ENCODE measurements around the gene TSPAN14. TPM values are rescaled to one million over a fixed set of nuclear protein-coding genes. Genes with fewer than 3 reads are reported as not detected.
A peak's percentile ranks its signal among the peaks of the same experiment; 100 is the strongest.

TSPAN14 gene
- total and polyA plus RNA-seq, 2 donors (not counting 1 experiment from before 2014, with no cell fraction given), result 12.1 to 50.0 TPM

- no peak overlapping the region for H3K27ac ChIP-seq (ENCODE audit: insufficient read depth, low read length)
- peaks cover 6% of the 10 kb centered on the region for H3K4me1 ChIP-seq (ENCODE audit: control insufficient read depth, extremely low read depth, insufficient read depth, low read length)
- H3K9me3 ChIP-seq (ENCODE audit: control insufficient read depth, insufficient read depth, low read depth, low read length), result no peaks in the 10 kb centered on the region
- no peaks in the 10 kb centered on the region for H4K20me1 ChIP-seq (ENCODE audit: control insufficient read depth, extremely low read depth, insufficient read depth, low read length)
- H2AFZ ChIP-seq (ENCODE audit: low read length), result no peak overlapping the region
- H3K36me3 ChIP-seq (ENCODE audit: control insufficient read depth, insufficient read depth, low read length), result no peaks in the 10 kb centered on the region
- DNase-seq (ENCODE audit: low read depth in 2 of 2), result no peak
- no peak overlapping the region for H3K4me2 ChIP-seq (ENCODE audit: extremely low read depth, insufficient read depth, low read length)
- H3K9ac ChIP-seq (ENCODE audit: insufficient read depth, low read length), result no peak overlapping the region
- H3K4me3 ChIP-seq (replicated peaks in 1 of 4; ENCODE audit: control extremely low read depth in 1 of 4, insufficient read depth in 1 of 4, low read depth in 3 of 4, low read length in 4 of 4), result no peak overlapping the region
- TF ChIP-seq, protein P1, sequence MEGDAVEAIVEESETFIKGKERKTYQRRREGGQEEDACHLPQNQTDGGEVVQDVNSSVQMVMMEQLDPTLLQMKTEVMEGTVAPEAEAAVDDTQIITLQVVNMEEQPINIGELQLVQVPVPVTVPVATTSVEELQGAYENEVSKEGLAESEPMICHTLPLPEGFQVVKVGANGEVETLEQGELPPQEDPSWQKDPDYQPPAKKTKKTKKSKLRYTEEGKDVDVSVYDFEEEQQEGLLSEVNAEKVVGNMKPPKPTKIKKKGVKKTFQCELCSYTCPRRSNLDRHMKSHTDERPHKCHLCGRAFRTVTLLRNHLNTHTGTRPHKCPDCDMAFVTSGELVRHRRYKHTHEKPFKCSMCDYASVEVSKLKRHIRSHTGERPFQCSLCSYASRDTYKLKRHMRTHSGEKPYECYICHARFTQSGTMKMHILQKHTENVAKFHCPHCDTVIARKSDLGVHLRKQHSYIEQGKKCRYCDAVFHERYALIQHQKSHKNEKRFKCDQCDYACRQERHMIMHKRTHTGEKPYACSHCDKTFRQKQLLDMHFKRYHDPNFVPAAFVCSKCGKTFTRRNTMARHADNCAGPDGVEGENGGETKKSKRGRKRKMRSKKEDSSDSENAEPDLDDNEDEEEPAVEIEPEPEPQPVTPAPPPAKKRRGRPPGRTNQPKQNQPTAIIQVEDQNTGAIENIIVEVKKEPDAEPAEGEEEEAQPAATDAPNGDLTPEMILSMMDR (conservative IDR thresholded peaks at IDR 0.05 in 1 of 2, IDR thresholded peaks at IDR 0.05 in 1 of 2; ENCODE audit: low read depth in 1 of 2, low read length in 2 of 2), result no peak
- no peak for TF ChIP-seq EZH2 (IDR thresholded peaks at IDR 0.05; ENCODE audit: low read length, missing control alignments)
- peaks cover 2% of the 10 kb centered on the region for H3K27me3 ChIP-seq (ENCODE audit: control insufficient read depth, insufficient read depth, low read length)
- peaks cover 26% of the 10 kb centered on the region for H3K79me2 ChIP-seq (ENCODE audit: control insufficient read depth, insufficient read depth, low read length)
These were observed 1.5 kb upstream of the TSPAN14 start for GRCh38 chr10:80452640-80453039.

DNA sequence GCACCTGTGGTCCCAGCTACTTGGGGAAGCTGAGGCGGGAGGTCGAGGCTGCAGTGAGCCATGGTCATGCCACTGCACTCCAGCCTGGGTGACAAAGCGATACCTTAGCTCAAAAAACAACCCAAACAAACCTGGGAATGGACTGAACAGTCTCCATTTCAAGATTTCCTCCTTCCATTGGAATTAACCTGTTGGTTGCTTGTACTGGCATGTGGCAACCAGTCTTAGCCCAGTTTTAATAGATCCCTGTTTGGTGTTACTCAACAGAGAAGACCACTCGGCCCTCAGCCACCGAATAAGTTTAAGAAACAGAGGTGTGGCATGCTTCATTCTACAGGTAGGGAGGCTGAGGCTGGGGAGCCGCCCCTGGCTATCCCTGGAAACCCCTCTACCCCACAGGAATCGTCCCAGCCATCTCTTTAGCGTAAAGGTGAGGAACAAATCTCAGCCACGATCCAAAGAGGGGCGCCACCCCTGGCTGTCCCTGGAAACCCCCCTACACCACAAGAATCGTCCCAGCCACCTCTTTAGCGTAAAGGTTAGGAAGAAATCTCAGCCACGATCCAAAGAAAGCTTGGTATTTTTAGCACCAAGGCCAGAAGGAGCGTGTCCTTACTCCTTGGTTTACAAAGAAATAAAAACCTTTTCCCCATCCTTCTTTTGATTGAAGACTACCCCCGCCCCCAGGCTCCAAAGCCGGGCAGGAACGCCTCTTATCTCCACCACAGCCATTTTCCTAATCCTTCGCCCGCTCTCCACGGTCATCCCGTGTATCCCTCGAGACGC is 861 bp upstream of the TSPAN14 start:
- H3K79me2 ChIP-seq (ENCODE audit: control insufficient read depth, insufficient read depth, low read length), result peaks cover 32% of the 10 kb centered on the region
- TF ChIP-seq, protein P1 (conservative IDR thresholded peaks at IDR 0.05 in 1 of 2, IDR thresholded peaks at IDR 0.05 in 1 of 2; ENCODE audit: low read depth in 1 of 2, low read length in 2 of 2), result no peak
- no peak for TF ChIP-seq EZH2 (IDR thresholded peaks at IDR 0.05; ENCODE audit: low read length, missing control alignments)
- no peaks in the 10 kb centered on the region for H3K9me3 ChIP-seq (ENCODE audit: control insufficient read depth, insufficient read depth, low read depth, low read length)
- H3K4me1 ChIP-seq (ENCODE audit: control insufficient read depth, extremely low read depth, insufficient read depth, low read length), result peaks cover 6% of the 10 kb centered on the region
- no peaks in the 10 kb centered on the region for H3K36me3 ChIP-seq (ENCODE audit: control insufficient read depth, insufficient read depth, low read length)
- no peak overlapping the region for H3K27ac ChIP-seq (ENCODE audit: insufficient read depth, low read length)
- H3K4me2 ChIP-seq (ENCODE audit: extremely low read depth, insufficient read depth, low read length), result no peak overlapping the region
- no peaks in the 10 kb centered on the region for H4K20me1 ChIP-seq (ENCODE audit: control insufficient read depth, extremely low read depth, insufficient read depth, low read length)
- H2AFZ ChIP-seq (ENCODE audit: low read length), result no peak overlapping the region
- H3K9ac ChIP-seq (ENCODE audit: insufficient read depth, low read length), result no peak overlapping the region
- peaks cover 2% of the 10 kb centered on the region for H3K27me3 ChIP-seq (ENCODE audit: control insufficient read depth, insufficient read depth, low read length)
- peak overlapping the region in 2 of 4 experiments; percentile 46 to 52 for H3K4me3 ChIP-seq (replicated peaks in 1 of 4; ENCODE audit: control extremely low read depth in 1 of 4, insufficient read depth in 1 of 4, low read depth in 3 of 4, low read length in 4 of 4)
- no peak for DNase-seq (ENCODE audit: low read depth in 2 of 2)

- H3K4me2 ChIP-seq (ENCODE audit: extremely low read depth, insufficient read depth, low read length), result peak overlapping the region; percentile 83
- H3K4me1 ChIP-seq (ENCODE audit: control insufficient read depth, extremely low read depth, insufficient read depth, low read length), result peaks cover 13% of the 10 kb centered on the region
- H3K79me2 ChIP-seq (ENCODE audit: control insufficient read depth, insufficient read depth, low read length), result peaks cover 48% of the 10 kb centered on the region
- peak overlapping the region; percentile 64 for H3K27ac ChIP-seq (ENCODE audit: insufficient read depth, low read length)
- H3K4me3 ChIP-seq (replicated peaks in 1 of 4; ENCODE audit: control extremely low read depth in 1 of 4, insufficient read depth in 1 of 4, low read depth in 3 of 4, low read length in 4 of 4), result peak overlapping the region; percentile 65 to 82 (median 72)
- H3K36me3 ChIP-seq (ENCODE audit: control insufficient read depth, insufficient read depth, low read length), result no peaks in the 10 kb centered on the region
- peak overlapping the region; percentile 86 for H3K9ac ChIP-seq (ENCODE audit: insufficient read depth, low read length)
- peak; percentile 35 to 42 for DNase-seq (ENCODE audit: low read depth in 2 of 2)
- H3K9me3 ChIP-seq (ENCODE audit: control insufficient read depth, insufficient read depth, low read depth, low read length), result no peaks in the 10 kb centered on the region
- H4K20me1 ChIP-seq (ENCODE audit: control insufficient read depth, extremely low read depth, insufficient read depth, low read length), result no peaks in the 10 kb centered on the region
- peaks cover 2% of the 10 kb centered on the region for H3K27me3 ChIP-seq (ENCODE audit: control insufficient read depth, insufficient read depth, low read length)
- TF ChIP-seq EZH2 (IDR thresholded peaks at IDR 0.05; ENCODE audit: low read length, missing control alignments), result no peak
- TF ChIP-seq, protein P1 (conservative IDR thresholded peaks at IDR 0.05 in 1 of 2, IDR thresholded peaks at IDR 0.05 in 1 of 2; ENCODE audit: low read depth in 1 of 2, low read length in 2 of 2), result no peak
- H2AFZ ChIP-seq (ENCODE audit: low read length), result peak overlapping the region; percentile 45
These were observed 677 bp downstream of the TSPAN14 start for GRCh38 chr10:80454513-80455460.
